HCT116 (cell line): Measurements from ENCODE around the gene ZNF507. TPM values are rescaled to one million over a fixed set of nuclear protein-coding genes. Genes with fewer than 3 reads are reported as not detected.

Experiments
- total RNA-seq: library from RNA; stranded (reverse); gene quantifications from one replicate; pipeline ENCODE4 v1.2.1, GENCODE V29; 2021; ENCODE audit not compliant: unreplicated experiment

ZNF507 gene
- total RNA-seq, 1 experiment from 2014 or later: 27.4 TPM

Other genes with a start within 250 kb of the ZNF507 start
- 14.5 TPM for gene DPY19L3, start 60.2 kb downstream of the ZNF507 start, total RNA-seq
- 143 TPM for gene PDCD5, start 235.6 kb downstream of the ZNF507 start, total RNA-seq